ENCODE data around the gene PDE11A. TPM values are rescaled to one million over a fixed set of nuclear protein-coding genes. Genes with fewer than 3 reads are reported as not detected.

The PDE11A gene
- total RNA-seq, 1 donor from 2014 or later = 2.4 TPM

GRCh38 chr2:177638507-177638906 lies 434.1 kb downstream of the PDE11A start:
- peak; percentile 81 for ATAC-seq
- DNase-seq (ENCODE audit: low spot score) = no peak
- intact Hi-C loops (cut with DNase I) = no loop called here

- intact Hi-C loops (cut with DNase I) = no loop called here
- no peak for DNase-seq (ENCODE audit: low spot score)
- ATAC-seq = no peak
Measured at GRCh38 chr2:177636672-177637071, 435.9 kb downstream of the PDE11A start.

- DNase-seq (ENCODE audit: low spot score) = no peak
- ATAC-seq = no peak
- intact Hi-C loops (cut with DNase I) = no loop called here
Measured at GRCh38 chr2:177635696-177636095, 436.9 kb downstream of the PDE11A start.

GRCh38 chr2:177633910-177634294 lies 438.7 kb downstream of the PDE11A start:
- intact Hi-C loops (cut with DNase I) = no loop called here
- ATAC-seq (no peak), DNase-seq (ENCODE audit: low spot score) (no peak)

- intact Hi-C loops (cut with DNase I) = no loop called here
- no peak for DNase-seq (ENCODE audit: low spot score)
- ATAC-seq = no peak
Measured at GRCh38 chr2:177633111-177633510, 439.5 kb downstream of the PDE11A start.

GRCh38 chr2:177631680-177632079 lies 440.9 kb downstream of the PDE11A start:
- DNase-seq (ENCODE audit: low spot score) = no peak
- intact Hi-C loops (cut with DNase I) = no loop called here
- no peak for ATAC-seq

- intact Hi-C loops (cut with DNase I) = no loop called here
- DNase-seq (ENCODE audit: low spot score) (no peak), ATAC-seq (no peak)
Measured at GRCh38 chr2:177629357-177630024, 443.1 kb downstream of the PDE11A start.

GRCh38 chr2:177628831-177629230 lies 443.7 kb downstream of the PDE11A start:
- DNase-seq (ENCODE audit: low spot score) (no peak), ATAC-seq (no peak)
- intact Hi-C loops (cut with DNase I) = no loop called here

GRCh38 chr2:177625744-177626650 lies 446.6 kb downstream of the PDE11A start:
- intact Hi-C loops (cut with DNase I) = no loop called here
- ATAC-seq (no peak), DNase-seq (ENCODE audit: low spot score) (no peak)

- DNase-seq (ENCODE audit: low spot score) = no peak
- intact Hi-C loops (cut with DNase I) = no loop called here
Measured at GRCh38 chr2:177622521-177622920, 450.1 kb downstream of the PDE11A start.

GRCh38 chr2:177619986-177620385 lies 452.6 kb downstream of the PDE11A start:
- ATAC-seq = no peak

More at GRCh38 chr2:177622521-177622920, 450.1 kb downstream of the PDE11A start:
- ATAC-seq = no peak

GRCh38 chr2:177619461-177619860 lies 453.1 kb downstream of the PDE11A start:
- intact Hi-C loops (cut with DNase I) = no loop called here
- DNase-seq (ENCODE audit: low spot score) (no peak), ATAC-seq (no peak)

More at GRCh38 chr2:177619986-177620385, 452.6 kb downstream of the PDE11A start:
- intact Hi-C loops (cut with DNase I) = no loop called here
- no peak for DNase-seq (ENCODE audit: low spot score)

GRCh38 chr2:177618255-177619253 lies 454.0 kb downstream of the PDE11A start:
- intact Hi-C loops (cut with DNase I) = no loop called here
- peak; percentile 99 for ATAC-seq
- DNase-seq (ENCODE audit: low spot score) = peak; percentile 96

- intact Hi-C loops (cut with DNase I) = no loop called here
- no peak for ATAC-seq
Measured at GRCh38 chr2:177617849-177618248, 454.7 kb downstream of the PDE11A start.

GRCh38 chr2:177616731-177617130 lies 455.8 kb downstream of the PDE11A start:
- DNase-seq (ENCODE audit: low spot score) (no peak), ATAC-seq (no peak)
- intact Hi-C loops (cut with DNase I) = no loop called here

More at GRCh38 chr2:177617849-177618248, 454.7 kb downstream of the PDE11A start:
- no peak for DNase-seq (ENCODE audit: low spot score)

- DNase-seq (ENCODE audit: low spot score) (no peak), ATAC-seq (no peak)
- intact Hi-C loops (cut with DNase I) = no loop called here
Measured at GRCh38 chr2:177616066-177616465, 456.5 kb downstream of the PDE11A start.

GRCh38 chr2:177612659-177613058 lies 459.9 kb downstream of the PDE11A start:
- DNase-seq (ENCODE audit: low spot score) (no peak), ATAC-seq (no peak)
- intact Hi-C loops (cut with DNase I) = no loop called here

GRCh38 chr2:177611310-177611886 lies 461.2 kb downstream of the PDE11A start:
- no peak for ATAC-seq
- intact Hi-C loops (cut with DNase I) = no loop called here
- DNase-seq (ENCODE audit: low spot score) = no peak

- no peak for DNase-seq (ENCODE audit: low spot score)
- ATAC-seq = no peak
- intact Hi-C loops (cut with DNase I) = no loop called here
Measured at GRCh38 chr2:177610813-177611212, 461.8 kb downstream of the PDE11A start.

Measured in sciatic nerve (tissue), 2 donors.